Ascending aorta (tissue), 2 donors: ENCODE measurements around the gene EPO. TPM values are rescaled to one million over a fixed set of nuclear protein-coding genes. Genes with fewer than 3 reads are reported as not detected.

Source experiments
- DNase-seq, 2 donors: peaks; one replicate each; pipeline ENCODE4 v3.0.0-alpha.2; 2019; ENCODE audit warnings: low spot score in 2 of 2
- H3K27ac ChIP-seq, 2 donors: fragments of 200-600 bp; sonication (generic); one replicate each; pipeline ENCODE4 v1.5.1; 2016 to 2017; ENCODE audit warnings: mild to moderate bottlenecking in 1 of 2
- H3K27me3 ChIP-seq: fragments of 200-600 bp; sonication (generic); one replicate; pipeline ENCODE4 v1.5.1; 2017
- H3K36me3 ChIP-seq, 2 donors: fragments of 200-600 bp; sonication (generic); one replicate each; pipeline ENCODE4 v1.5.1; 2016
- H3K4me1 ChIP-seq, 2 donors: fragments of 200-600 bp; sonication (generic); one replicate each; pipeline ENCODE4 v1.5.1; 2016 to 2017; ENCODE audit warnings: mild to moderate bottlenecking in 1 of 2
- H3K4me3 ChIP-seq, 2 donors: fragments of 200-600 bp; sonication (generic); one replicate each; pipeline ENCODE4 v1.5.1; 2016 to 2017; ENCODE audit warnings: mild to moderate bottlenecking in 1 of 2
- H3K9me3 ChIP-seq, 2 donors: fragments of 200-600 bp; sonication (generic); one replicate each; pipeline ENCODE4 v1.5.1; 2016
- CTCF ChIP-seq, 3 experiments: fragments of 200-600 bp in 2 of 3; fragments of 450-650 bp in 1 of 3; sonication (generic) in 2 of 3; IDR thresholded peaks; one replicate each; pipeline ENCODE4 v1.5.1; 2016 to 2019; ENCODE audit warnings: antibody characterized with exemption in 3 of 3, mild to moderate bottlenecking in 1 of 3, moderate library complexity in 1 of 3
- intact Hi-C: fragments of 100-400 bp; cut with DNase I; formaldehyde crosslinking; loops from one replicate; pipeline ENCODE4 v1.15.1; 2023
- total RNA-seq: library from RNA; depleted of rRNA; stranded (reverse); fragments of >200 nt; gene quantifications from one replicate; pipeline ENCODE4 v1.1.0, GENCODE V29; 2016

Gene EPO
- total RNA-seq, 1 donor from 2014 or later = not detected

GRCh38 chr7:100675105-100675451 is 45.2 kb upstream of the EPO start:
- peaks cover 27 to 34% of the 10 kb centered on the region in 2 donors for H3K36me3 ChIP-seq
- H3K4me3 ChIP-seq = peak overlapping the region; percentile 85 to 93
- DNase-seq = no peak
- H3K4me1 ChIP-seq = peaks cover 3 to 12% of the 10 kb centered on the region in 2 donors
- H3K27ac ChIP-seq = peak overlapping the region; percentile 96 to 99
- TF ChIP-seq CTCF (IDR thresholded peaks at IDR 0.05) = no peak
- intact Hi-C loops = loop anchor here (1.0 to 2.0 kb wide), 3 partner anchors 16 to 196 kb away; partner anchors contain the start of gene TSC22D4
- no peaks in the 10 kb centered on the region for H3K9me3 ChIP-seq
- no peaks in the 10 kb centered on the region for H3K27me3 ChIP-seq

DNA sequence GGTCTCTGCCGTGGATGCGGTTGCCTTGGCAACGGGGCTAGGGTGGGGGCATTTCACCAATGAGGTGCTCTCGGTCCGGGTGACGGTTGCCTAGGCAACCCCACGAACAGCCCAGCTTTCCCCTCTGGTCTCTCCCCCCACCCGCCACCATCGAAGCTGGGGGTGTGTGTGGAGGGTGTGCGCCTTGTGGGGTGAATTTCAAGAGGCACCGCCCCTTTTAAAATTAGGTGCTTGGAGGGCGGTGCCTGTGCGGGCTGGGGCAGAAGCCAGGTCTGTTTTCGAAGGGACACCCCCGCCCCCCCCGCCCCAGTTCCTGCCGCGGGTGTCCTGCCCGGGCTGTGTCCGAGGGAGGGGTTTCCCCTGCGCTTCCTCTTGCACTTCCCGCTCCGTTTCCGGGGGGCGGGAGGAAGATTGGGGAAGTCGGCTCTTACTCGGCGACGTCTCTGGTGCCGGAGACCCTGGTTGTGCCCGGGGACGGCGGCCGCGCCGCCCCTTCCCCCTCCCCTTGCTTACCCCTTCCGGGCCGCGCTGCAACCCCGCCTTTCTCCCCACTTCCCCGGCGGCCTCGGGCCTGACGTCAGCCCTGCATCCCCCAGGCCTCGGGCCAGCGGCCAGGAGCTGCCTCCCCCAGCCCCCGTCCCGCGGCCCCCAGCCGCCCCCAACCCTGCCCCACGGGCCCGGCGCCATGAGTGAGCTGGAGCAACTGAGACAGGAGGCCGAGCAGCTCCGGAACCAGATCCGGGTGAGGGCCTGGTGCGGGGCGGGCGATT is 44.5 kb upstream of the EPO start:
- intact Hi-C loops = loop anchor here (1.0 to 2.0 kb wide), 3 partner anchors 16 to 197 kb away; partner anchors contain the start of gene TSC22D4
- H3K9me3 ChIP-seq = no peaks in the 10 kb centered on the region
- peaks cover 3 to 12% of the 10 kb centered on the region in 2 donors for H3K4me1 ChIP-seq
- peak overlapping the region; percentile 85 to 93 for H3K4me3 ChIP-seq
- peaks cover 27 to 37% of the 10 kb centered on the region in 2 donors for H3K36me3 ChIP-seq
- H3K27ac ChIP-seq = peak overlapping the region; percentile 96 to 99
- no peaks in the 10 kb centered on the region for H3K27me3 ChIP-seq
- peak; percentile 66 to 91 for DNase-seq
- no peak for TF ChIP-seq CTCF (IDR thresholded peaks at IDR 0.05)

DNA sequence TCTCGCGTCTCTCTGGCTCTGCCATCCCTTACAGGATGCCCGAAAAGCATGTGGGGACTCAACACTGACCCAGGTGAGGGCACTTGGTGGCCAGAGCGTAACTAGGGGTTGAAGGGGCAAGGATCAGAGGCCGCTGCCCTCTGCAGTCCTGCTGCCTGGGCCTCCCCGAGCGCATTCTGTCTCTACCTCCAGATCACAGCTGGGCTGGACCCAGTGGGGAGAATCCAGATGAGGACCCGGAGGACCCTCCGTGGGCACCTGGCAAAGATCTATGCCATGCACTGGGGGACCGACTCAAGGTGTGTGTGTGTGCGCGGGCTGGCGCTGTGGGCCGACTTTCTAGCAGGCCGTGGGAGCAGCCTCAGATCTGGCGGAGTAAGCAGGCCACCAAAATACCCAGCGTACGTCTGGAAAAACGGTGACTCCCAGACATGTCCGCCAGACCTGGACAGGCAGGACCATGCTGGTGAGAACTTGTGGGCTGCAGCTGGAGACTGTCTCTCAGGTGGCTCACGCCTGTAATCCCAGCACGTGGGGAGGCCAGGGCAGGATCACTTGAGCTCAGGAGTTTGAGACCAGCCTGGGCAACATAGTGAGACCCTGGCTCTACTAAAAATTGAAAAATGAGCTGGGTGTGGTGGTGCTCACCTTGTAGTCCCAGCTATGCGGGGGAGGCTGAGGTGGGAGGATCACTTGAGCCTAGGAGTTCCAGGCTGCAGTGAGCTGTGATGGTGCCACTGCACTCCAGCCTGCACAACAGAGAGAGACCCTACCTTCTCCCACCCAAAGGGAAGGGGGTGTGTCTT is 43.6 kb upstream of the EPO start:
- Histone ChIP-seq H3K9me3 (no peaks in the 10 kb centered on the region), H3K36me3 (peaks cover 31 to 44% of the 10 kb centered on the region in 2 donors), H3K27ac (peak overlapping the region; percentile 96 to 99), H3K4me1 (peaks cover 3 to 12% of the 10 kb centered on the region in 2 donors), H3K4me3 (peak overlapping the region; percentile 85 to 93), H3K27me3 (no peaks in the 10 kb centered on the region)
- DNase-seq = no peak
- intact Hi-C loops = no loop called here
- TF ChIP-seq CTCF (IDR thresholded peaks at IDR 0.05) = no peak

GRCh38 chr7:100677308-100678267 is 42.7 kb upstream of the EPO start:
- Histone ChIP-seq H3K4me1 (peaks cover 3 to 12% of the 10 kb centered on the region in 2 donors), H3K36me3 (peaks cover 39 to 53% of the 10 kb centered on the region in 2 donors), H3K9me3 (no peaks in the 10 kb centered on the region), H3K4me3 (no peak overlapping the region), H3K27ac (no peak overlapping the region), H3K27me3 (no peaks in the 10 kb centered on the region)
- no peak for DNase-seq
- TF ChIP-seq CTCF (IDR thresholded peaks at IDR 0.05) = no peak
- intact Hi-C loops = no loop called here
